Activated CD8-positive, alpha-beta memory T cell treated with anti-CD3 and anti-CD28 coated beads for 48 hours (primary cell): ENCODE data around the gene CT45A1.
"Not testable (repeated sequence)": the region's sequence is repeated elsewhere in the genome, so short reads cannot be mapped to it uniquely, and the experiment has no call there.

Experiments
- DNase-seq, 3 experiments: peaks; one replicate each; pipeline ENCODE4 v3.0.0-alpha.2; 2020; ENCODE audit warnings: low read depth in 2 of 3, low spot score in 2 of 3

Gene CT45A1, protein sequence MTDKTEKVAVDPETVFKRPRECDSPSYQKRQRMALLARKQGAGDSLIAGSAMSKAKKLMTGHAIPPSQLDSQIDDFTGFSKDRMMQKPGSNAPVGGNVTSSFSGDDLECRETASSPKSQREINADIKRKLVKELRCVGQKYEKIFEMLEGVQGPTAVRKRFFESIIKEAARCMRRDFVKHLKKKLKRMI

DNA sequence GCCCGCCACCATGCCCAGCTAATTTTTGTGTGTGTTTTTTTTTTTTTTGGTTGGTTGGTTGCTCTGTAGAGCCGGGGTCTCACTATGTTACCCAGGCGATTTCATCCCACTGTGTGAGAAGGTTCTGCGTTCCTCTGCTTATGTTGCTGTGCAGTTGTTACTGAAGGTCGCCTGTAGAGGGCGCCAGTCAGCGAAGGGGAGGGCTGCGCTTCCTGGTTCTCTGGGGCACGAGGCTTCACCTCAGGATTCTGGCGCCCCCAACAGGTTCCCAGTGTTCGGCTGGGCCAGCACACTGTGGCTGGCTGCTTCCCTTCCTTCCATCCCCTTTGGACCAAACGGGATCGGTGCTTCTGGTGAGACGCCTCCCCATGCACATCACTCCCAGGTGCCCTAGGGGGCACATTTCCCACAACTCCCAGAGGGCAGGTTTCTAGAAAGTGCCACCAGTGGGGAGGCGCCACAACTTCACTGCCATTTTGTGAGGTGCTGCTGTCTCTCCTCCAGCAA is at the start of gene CT45A1:
TSS of gene CT45A1 (plus strand) at position 457 of the 507 bp plus-strand sequence. CDS start 5,302 bp downstream, outside the sequence.
- peak in 1 of 3 experiments; percentile 30 for DNase-seq

DNA sequence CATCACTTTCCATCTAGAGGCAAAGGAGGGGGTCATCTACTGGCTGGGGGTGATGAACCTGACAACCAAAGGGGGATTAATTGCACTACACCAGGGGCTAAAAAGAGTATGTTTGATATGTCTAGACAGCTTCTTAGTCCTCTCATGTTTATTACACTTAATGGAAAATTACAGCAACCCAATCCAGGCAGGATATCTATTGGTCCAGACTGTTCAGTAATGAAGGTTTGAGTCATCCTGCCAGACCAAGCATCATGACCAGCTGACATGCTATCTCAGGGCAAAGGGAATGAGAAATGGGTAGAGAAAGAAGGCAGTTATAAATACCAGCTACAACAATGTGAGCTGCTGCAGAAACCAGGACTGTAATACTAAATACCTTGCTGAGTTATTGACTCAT is 40.5 kb upstream of the CT45A1 start:
- DNase-seq = not testable (repeated sequence)

DNA sequence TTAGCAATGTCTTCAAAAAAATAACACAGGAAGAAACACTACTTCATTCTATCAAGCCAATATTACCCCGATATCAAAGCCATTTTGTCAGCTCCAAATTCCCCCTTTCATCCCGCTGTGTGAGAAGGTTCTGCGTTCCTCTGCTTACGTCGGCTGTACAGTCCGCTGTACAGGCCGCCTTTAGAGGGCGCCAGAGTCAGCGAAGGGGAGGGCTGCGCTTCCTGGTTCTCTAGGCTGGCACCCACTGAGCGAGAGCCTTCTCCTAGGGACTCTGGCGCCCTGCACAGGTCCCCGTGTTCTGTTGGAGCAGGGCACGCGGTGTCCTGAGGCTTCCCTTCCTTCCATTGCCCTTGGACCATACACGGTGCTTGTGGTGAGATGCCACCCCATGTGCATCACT is 25.3 kb upstream of the CT45A1 start:
- no peak for DNase-seq

DNA sequence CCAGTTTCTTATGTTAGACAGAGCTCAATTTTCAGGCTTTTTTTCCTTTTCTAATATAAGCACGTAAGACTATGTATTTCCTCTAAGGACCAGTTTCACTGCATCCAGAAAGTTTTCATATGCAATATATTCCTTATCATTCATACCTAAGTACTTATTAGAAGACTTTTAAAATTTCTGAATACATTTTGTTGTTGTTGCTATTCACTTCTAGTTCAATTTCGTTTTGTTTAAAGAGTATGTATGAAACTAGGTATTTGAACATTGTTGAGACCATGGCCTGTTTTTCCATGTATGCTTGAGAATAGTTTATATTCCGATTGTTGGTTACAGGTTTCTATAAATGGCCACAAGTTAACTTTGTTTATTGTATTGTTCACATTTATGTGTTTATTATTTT is 18.0 kb upstream of the CT45A1 start:
- DNase-seq = no peak

DNA sequence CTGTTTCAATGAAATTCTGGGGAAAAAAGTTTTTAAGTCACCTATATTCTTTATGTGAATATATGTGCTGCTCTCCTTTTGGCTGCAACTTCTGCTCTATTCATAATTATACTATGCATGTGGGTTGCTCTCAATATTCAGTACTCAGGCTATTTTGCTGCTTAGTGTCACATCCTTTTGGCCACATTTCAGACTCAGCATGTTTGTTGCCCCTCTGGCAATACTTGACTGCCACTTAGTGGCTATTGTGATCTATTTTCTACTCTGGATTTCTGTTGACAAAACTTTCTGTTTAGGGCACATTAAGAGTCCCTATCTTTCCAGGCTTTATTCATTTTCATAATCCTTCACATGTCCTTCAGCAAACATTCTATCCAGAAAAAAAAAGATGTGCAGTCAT is 15.8 kb upstream of the CT45A1 start:
- no peak for DNase-seq

DNA sequence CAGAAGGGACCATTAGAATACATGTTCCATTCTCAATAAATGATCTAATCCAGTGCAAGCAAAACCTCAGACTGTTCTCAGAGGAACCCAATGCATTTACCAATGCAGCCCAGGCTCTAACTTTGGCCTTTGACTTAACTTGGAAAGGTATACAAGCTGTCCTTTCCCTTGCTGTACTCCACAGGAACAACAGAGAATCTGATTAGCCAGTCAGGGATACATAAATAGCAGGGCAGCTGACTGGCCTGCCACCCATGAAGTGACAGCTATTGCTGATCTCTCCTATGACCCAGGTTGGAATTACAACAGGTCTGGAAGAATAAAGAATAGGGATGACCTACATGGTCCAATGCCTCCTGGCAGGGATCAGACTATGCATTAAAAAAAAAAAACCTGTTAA is 14.5 kb upstream of the CT45A1 start:
- DNase-seq = no peak

DNA sequence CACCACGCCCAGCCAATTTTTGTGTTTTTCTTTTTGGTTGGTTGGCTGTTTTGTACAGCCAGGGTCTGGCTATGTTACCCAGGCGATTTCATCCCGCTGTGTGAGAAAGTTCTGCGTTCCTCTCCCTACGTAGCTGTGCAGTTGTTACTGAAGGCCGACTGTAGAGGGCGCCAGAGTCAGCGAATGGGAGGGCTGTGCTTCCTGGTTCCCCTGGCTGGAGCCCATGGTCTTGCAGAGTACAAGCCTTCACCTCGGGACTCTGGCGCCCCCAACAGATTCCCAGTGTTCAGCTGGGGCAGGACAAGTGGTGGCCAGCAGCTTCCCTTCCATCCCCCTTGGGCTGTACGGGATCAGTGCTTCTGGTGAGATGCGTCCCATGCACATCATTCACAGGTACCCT is 5.6 kb upstream of the CT45A1 start:
- DNase-seq = peak in 2 of 3 experiments; percentile 15 to 42

DNA sequence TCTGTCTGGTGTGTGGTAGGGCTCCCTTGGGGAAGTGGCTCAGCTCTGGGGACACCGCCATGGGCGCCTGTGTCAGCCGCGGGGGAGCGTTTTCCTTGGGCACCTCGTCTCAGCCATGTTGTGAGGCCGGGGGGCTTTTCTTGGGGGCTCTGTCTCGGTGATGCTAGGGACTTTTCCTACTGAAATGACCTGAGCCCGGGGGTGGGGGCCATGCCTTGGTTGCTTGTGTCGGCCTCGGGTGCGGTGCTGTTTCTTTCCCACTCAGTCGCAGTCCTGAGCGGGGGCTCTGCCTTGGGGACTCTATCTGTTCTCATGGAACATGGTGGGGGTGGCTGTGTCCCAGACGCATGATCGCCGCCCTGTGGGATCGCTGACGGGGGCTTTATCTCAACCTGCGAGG is 356 bp downstream of the CT45A1 start:
- no peak for DNase-seq

DNA sequence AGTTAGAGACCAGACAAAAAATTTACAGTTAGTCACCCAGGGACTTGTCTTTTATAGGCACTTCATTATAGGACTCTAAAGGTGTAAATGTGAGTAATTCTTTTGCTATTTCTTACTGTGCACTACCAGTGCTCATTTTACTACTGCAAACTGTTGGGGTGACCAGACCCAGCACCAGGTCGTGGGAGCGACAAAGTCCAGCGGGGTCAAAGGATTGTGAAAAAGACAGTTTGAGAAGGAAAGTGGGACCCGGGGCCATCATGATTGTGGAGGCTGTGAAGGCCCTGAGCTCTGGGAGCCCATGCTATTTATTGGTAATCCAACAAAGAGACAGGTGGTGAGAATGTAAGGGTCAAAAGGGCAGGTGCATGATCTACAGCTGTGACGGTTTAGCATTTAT is 21.2 kb downstream of the CT45A1 start:
- not testable (repeated sequence) for DNase-seq

DNA sequence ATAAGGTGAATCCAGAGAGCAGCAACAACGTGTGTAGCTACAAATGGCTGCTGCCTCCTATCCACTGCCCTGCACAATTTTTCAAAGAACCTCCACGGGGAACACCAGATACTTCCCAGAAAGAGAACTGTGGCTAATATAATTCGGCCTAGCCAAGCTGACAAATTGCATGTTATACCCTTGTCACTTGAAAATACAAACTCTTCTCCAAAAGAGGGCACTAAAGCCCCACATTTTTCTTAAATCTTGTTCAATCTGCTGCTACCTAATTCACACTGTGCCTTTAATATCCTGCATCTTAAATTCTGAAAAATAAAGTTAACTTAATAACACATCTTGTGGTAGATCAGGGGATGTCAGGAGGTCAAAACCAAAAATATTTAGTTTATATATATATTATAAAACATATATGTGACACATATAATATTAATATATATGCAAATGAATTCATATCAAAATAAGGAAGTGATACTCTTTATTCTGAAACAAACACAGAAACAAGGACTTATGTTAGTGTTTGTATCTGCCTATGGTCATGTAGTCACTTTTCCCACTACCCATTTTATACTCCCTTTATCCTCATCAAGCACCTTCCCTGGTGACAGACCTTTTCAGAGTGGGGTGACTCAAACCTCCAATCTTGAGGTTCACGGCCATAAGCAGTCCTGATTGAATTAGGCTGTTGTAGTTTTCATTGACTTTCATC is 24.1 kb downstream of the CT45A1 start:
- no peak for DNase-seq

DNA sequence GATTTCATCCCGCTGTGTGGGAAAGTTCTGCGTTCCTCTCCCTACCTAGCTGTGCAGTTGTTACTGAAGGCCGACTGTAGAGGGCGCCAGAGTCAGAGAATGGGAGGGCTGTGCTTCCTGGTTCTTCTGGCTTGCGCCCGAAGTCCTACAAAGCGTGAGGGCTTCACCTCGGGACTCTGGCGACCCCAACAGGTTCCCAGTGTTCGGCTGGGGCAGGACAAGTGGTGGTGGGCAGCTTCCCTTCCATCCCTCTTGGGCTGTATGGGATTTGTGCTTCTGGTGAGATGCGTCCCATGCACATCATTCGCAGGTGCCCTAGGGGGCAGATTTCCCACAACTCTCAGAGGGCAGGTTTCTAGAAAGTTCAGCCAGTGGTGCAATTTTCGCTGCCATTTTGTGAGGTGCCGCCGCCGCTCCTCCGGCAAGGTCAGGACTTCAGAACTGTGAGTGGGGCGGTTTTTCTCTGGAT is 27.3 kb downstream of the CT45A1 start:
- peak; percentile 2 to 34 (median 20) for DNase-seq

DNA sequence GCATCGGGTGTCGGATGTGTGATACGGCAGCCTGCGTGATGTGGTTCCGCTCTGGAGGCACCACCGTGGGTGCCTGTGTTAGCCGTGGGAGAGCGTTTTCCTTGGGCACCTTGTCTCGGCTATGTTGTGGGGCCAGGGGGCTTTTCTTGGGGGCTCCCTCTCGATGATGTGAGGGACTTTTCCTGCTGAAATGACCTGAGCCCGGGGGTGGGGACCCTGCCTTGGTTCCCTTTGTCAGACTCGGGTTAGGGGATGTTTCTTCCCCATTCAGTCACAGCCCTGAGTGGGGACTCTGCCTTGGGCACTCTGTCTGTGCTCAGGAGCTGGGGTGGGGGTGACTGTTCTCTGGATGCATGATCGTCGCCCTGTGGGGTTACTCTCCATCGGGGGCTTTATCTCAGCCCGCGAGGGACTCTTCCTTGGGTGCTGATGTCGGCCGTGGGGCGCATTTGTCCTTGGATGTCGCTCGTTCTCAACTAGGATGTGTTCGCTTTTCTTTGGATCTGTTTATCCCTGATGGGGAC is 27.8 kb downstream of the CT45A1 start:
- no peak for DNase-seq

DNA sequence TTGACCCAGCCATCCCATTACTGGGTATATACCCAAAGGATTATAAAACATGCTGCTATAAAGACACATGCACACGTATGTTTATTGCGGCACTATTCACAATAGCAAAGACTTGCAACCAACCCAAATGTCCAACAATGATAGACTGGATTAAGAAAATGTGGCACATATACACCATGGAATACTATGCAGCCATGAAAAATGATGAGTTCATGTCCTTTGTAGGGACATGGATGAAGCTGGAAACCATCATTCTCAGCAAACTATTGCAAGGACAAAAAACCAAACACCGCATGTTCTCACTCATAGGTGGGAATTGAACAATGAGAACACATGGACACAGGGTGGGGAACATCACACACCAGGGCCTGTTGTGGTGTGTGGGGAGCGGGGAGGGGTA is 31.3 kb downstream of the CT45A1 start:
- DNase-seq = not testable (repeated sequence)

DNA sequence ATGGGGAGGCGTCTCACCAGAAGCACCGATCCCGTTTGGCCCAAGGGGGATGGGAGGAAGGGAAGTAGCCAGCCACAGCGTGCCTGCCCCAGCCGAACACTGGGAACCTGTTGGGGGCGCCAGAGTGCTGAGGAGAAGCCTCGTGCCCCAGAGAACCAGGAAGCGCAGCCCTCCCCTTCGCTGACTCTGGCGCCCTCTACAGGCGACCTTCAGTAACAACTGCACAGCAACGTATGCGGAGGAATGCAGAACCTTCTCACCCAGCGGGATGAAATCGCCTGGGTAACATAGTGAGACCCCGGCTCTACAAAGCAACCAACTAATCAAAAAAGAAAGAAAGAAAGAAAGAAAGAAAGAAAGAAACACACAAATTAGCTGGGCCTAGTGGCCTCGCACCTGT is 54.7 kb downstream of the CT45A1 start, which contains the start of gene CT45A3:
TSS of gene CT45A3 (minus strand) at position 101 of the 400 bp plus-strand sequence. CDS start 3,747 bp downstream, outside the sequence.
- not testable (repeated sequence) for DNase-seq
